A549 (cell line): Measurements from ENCODE around the gene HLF. TPM values are rescaled to one million over a fixed set of nuclear protein-coding genes. Genes with fewer than 3 reads are reported as not detected.
A peak's percentile ranks its signal among the peaks of the same experiment; 100 is the strongest.

Experiments
- ATAC-seq, 2 experiments: fragments of 200-7000 bp in 1 of 2; fragments of >200 bp in 1 of 2; cut with Nextera tagmentation in 1 of 2; cut with Tn5 transposase in 1 of 2; 3 replicates each; pipeline versions ENCODE4 v1.8.0 to v1.9.1; 2018 to 2020; ENCODE audit warnings: mild to moderate bottlenecking in 1 of 2, moderate library complexity in 1 of 2
- CTCF ChIA-PET: fragments of 300-600 bp; sonication (Branson Sonifier 250); formaldehyde crosslinking; extraction: SDS; loops from one replicate; lab custom pipeline; 2021; ENCODE audit warnings: antibody characterized with exemption, inconsistent platforms; lab: Yijun Ruan, JAX
- POLR2A ChIA-PET: fragments of 350-600 bp; formaldehyde crosslinking; extraction: SDS; loops from one replicate; lab custom pipeline; 2021; ENCODE audit warnings: antibody characterized with exemption, inconsistent platforms; lab: Yijun Ruan, JAX
- DNase-seq, 2 experiments: peaks; one replicate each; pipeline versions ENCODE4 v3.0.0 to v3.0.0-alpha.2; 2011 to 2016; ENCODE audit warnings: low read depth in 1 of 2, low spot score in 1 of 2
- FAIRE-seq: peaks from 2 replicates; lab custom pipeline; 2011; peaks lifted over from hg19 to GRCh38; lab: Jason Lieb, UNC
- H3K27ac ChIP-seq, 2 experiments: fragments of >200 bp; sonication (Bioruptor Twin); formaldehyde crosslinking; 3 replicates each; pipeline ENCODE4 v1.5.1; 2016 to 2017
- H3K4me1 ChIP-seq: fragments of >200 bp; sonication (Bioruptor Twin); formaldehyde crosslinking; 3 replicates; pipeline ENCODE4 v1.6.1; 2016
- H3K4me2 ChIP-seq: fragments of >200 bp; sonication (Bioruptor Twin); formaldehyde crosslinking; 3 replicates; pipeline ENCODE4 v1.6.1; 2016
- H3K4me3 ChIP-seq: fragments of >200 bp; sonication (Bioruptor Twin); formaldehyde crosslinking; 3 replicates; pipeline ENCODE4 v1.5.1; 2016
- H3K9me3 ChIP-seq: fragments of >200 bp; sonication (Bioruptor Twin); formaldehyde crosslinking; 3 replicates; pipeline ENCODE4 v1.6.1; 2016
- CEBPB ChIP-seq, 2 experiments: fragments of >200 bp in 1 of 2; sonication (Bioruptor Twin) in 1 of 2; formaldehyde crosslinking in 1 of 2; IDR thresholded peaks; 2 replicates each; pipeline ENCODE4 v1.6.1; 2012 to 2016
- CTCF ChIP-seq: fragments of >200 bp; sonication (Bioruptor Twin); formaldehyde crosslinking; IDR thresholded peaks from 3 replicates; pipeline ENCODE4 v1.5.1; 2016
- ELK1 ChIP-seq: fragments of 150-350 bp; IDR thresholded peaks from 2 replicates; pipeline ENCODE4 v1.6.1; 2014; ENCODE audit warnings: low read depth, mild to moderate bottlenecking, low read length
- HES2 ChIP-seq: fragments of >200 bp; sonication (Bioruptor Twin); formaldehyde crosslinking; IDR thresholded peaks from 2 replicates; pipeline ENCODE4 v1.6.1; 2016
- MAFK ChIP-seq: fragments of 450-650 bp; IDR thresholded peaks from 2 replicates; pipeline ENCODE4 v1.6.1; 2014; ENCODE audit not compliant: partially characterized antibody
- MYC ChIP-seq: IDR thresholded peaks from 2 replicates; pipeline ENCODE4 v1.6.1; 2012; ENCODE audit warnings: mild to moderate bottlenecking, inconsistent platforms, low read length, improper control_type of control experiment, borderline replicate concordance
- NPAS2 ChIP-seq: fragments of 250-450 bp; sonication (Bioruptor Pico); IDR thresholded peaks from 2 replicates; pipeline ENCODE4 v1.8.0; 2022; ENCODE audit warnings: mild to moderate bottlenecking, moderate library complexity, borderline replicate concordance
- NR3C1 ChIP-seq: fragments of >200 bp; sonication (Bioruptor Twin); formaldehyde crosslinking; IDR thresholded peaks from 3 replicates; pipeline ENCODE4 v1.6.1; 2017
- PBX3 ChIP-seq: IDR thresholded peaks from 2 replicates; pipeline ENCODE4 v1.6.1; 2012
- RAD21 ChIP-seq, 2 experiments: fragments of >200 bp in 1 of 2; sonication (Bioruptor Twin) in 1 of 2; formaldehyde crosslinking in 1 of 2; IDR thresholded peaks in 1 of 2; conservative IDR thresholded peaks in 1 of 2; 2 replicates in 1 of 2; 3 replicates in 1 of 2; pipeline ENCODE4 v1.6.1; 2012 to 2018; ENCODE audit warnings: inconsistent platforms in 1 of 2
- RARB ChIP-seq: fragments of 250-450 bp; sonication (Bioruptor Pico); IDR thresholded peaks from 2 replicates; pipeline ENCODE4 v1.8.0; 2021; ENCODE audit warnings: mild to moderate bottlenecking, moderate library complexity
- SREBF2 ChIP-seq: fragments of 450-650 bp; IDR thresholded peaks from 2 replicates; pipeline ENCODE4 v1.6.1; 2014; ENCODE audit warnings: mild to moderate bottlenecking, moderate library complexity
- TFCP2L1 ChIP-seq: fragments of 250-450 bp; sonication (Bioruptor Pico); IDR thresholded peaks from 2 replicates; pipeline ENCODE4 v1.5.0; 2021; ENCODE audit warnings: mild to moderate bottlenecking
- ZFP36 ChIP-seq: fragments of 450-650 bp; IDR thresholded peaks from 2 replicates; pipeline ENCODE4 v1.6.1; 2014; ENCODE audit warnings: borderline replicate concordance; ENCODE audit not compliant: partially characterized antibody
- ZSCAN20 ChIP-seq: fragments of 250-450 bp; sonication (Bioruptor Pico); IDR thresholded peaks from 2 replicates; pipeline ENCODE4 v1.8.0; 2022; ENCODE audit warnings: mild to moderate bottlenecking, moderate library complexity
- WGBS: methylation state at CpG from one replicate; pipeline ENCODE4 v1.1.6; 2017; ENCODE audit errors: missing lambda C conversion rate; 5-methylcytosine and 5-hydroxymethylcytosine counted together
- polyA plus RNA-seq, 4 experiments: library from polyadenylated mRNA; depleted of rRNA in 3 of 4; stranded (reverse); fragments of >200 nt; fragmentation: RNase III in 1 of 4; extraction: RNeasy Plus Mini Kit Qiagen cat#74134 plus additional on column Dnase treatment in 1 of 4; gene quantifications; 2 replicates in 3 of 4; 3 replicates in 1 of 4; pipeline ENCODE4 v1.2.3, GENCODE V29; 2011 to 2017

The HLF gene
- polyA plus RNA-seq, 2 of the 4 experiments (the other 2 are of a cell fraction), result 0.35 to 1.0 TPM

- CTCF ChIA-PET, result interaction anchor here (1.1 to 1.4 kb wide), 4 partner anchors 18 to 72 kb away, joined by 3 to 5 read pairs (median 4); no protein-coding TSS in a partner anchor
- H3K4me1 ChIP-seq, result peaks cover 42% of the 10 kb centered on the region
- H3K4me3 ChIP-seq, result no peak overlapping the region
- TF ChIP-seq CEBPB (IDR thresholded peaks at IDR 0.05) (peak in 1 of 2 experiments; percentile 23; a peak in 1 of 4 replicates), ZFP36 (peak; percentile 34), CTCF (no peak), MAFK (no peak)
- TF ChIP-seq, all 56 proteins: peak for 2
- H3K4me2 ChIP-seq, result peak overlapping the region; percentile 5; the same call in 1 of the 3 replicates
- H3K9me3 ChIP-seq, result no peaks in the 10 kb centered on the region
- no peak for FAIRE-seq
- 66% methylated on average over 7 of the region's 7 CpGs for WGBS
- DNase-seq, result peak in 1 of 2 experiments; percentile 20
- ATAC-seq, result peak; percentile 62 to 69; a peak in 5 of 6 replicates
- POLR2A ChIA-PET, result interaction anchor here (1.1 kb wide), 1 partner anchor 11 kb away, joined by 5 read pairs; no protein-coding TSS in a partner anchor
- H3K27ac ChIP-seq, result peak overlapping the region; percentile 4 to 35; a peak in 3 of 6 replicates
Measured at GRCh38 chr17:55275894-55276804, 11.4 kb downstream of the HLF start.

GRCh38 chr17:55278173-55278961 is 13.6 kb downstream of the HLF start:
- ChIA-PET POLR2A (no interaction called here), CTCF (interaction anchor here (0.6 to 1.0 kb wide), 3 partner anchors 8 to 182 kb away, joined by 3 to 5 read pairs (median 3); no protein-coding TSS in a partner anchor)
- peaks cover 40% of the 10 kb centered on the region for H3K4me1 ChIP-seq
- ATAC-seq, result peak in 1 of 2 experiments; percentile 30; a peak in 1 of 6 replicates
- WGBS, result 76% methylated on average over 2 of the region's 2 CpGs
- no peaks in the 10 kb centered on the region for H3K9me3 ChIP-seq
- no peak overlapping the region for H3K4me3 ChIP-seq
- peak in 1 of 2 experiments; percentile 18 for DNase-seq
- no peak overlapping the region for H3K4me2 ChIP-seq
- no peak for FAIRE-seq
- peak overlapping the region in 1 of 2 experiments; percentile 35; a peak in 3 of 6 replicates for H3K27ac ChIP-seq
- TF ChIP-seq NPAS2 (CRISPR knock-in tag) (no peak), PBX3 (no peak), MYC (no peak), RARB (no peak), NR3C1 (no peak), RAD21 (conservative IDR thresholded peaks at IDR 0.05 in 1 of 2, IDR thresholded peaks at IDR 0.05 in 1 of 2) (no peak), SREBF2 (no peak), ZSCAN20 (CRISPR knock-in tag) (no peak), MAFK (no peak), HES2 (no peak), TFCP2L1 (CRISPR knock-in tag) (no peak), CTCF (no peak), ELK1 (no peak)
